Central memory CD8-positive, alpha-beta T cell (primary cell): ENCODE measurements around the gene UBE2QL1.

ENCODE experiments used
- ATAC-seq: fragments of 150-1000 bp; cut with Tn5 transposase; replicated peaks from 2 replicates; pipeline ENCODE4 v1.10.0; 2022; ENCODE audit warnings: mild to moderate bottlenecking, moderate FRiP score, moderate number of reproducible peaks; ENCODE audit not compliant: poor library complexity, severe bottlenecking; ENCODE audit errors: extremely low read depth
- DNase-seq, 2 donors: peaks; one replicate each; pipeline ENCODE4 v3.0.0; 2021; ENCODE audit warnings: low spot score in 2 of 2
- H3K27ac Mint-ChIP-seq: one replicate; pipeline ENCODE4 v1.8.0; 2022; ENCODE audit warnings: low read depth, mild to moderate bottlenecking, moderate library complexity, mixed read lengths
- H3K27me3 Mint-ChIP-seq: one replicate; pipeline ENCODE4 v1.8.0; 2022; ENCODE audit warnings: mixed read lengths
- H3K36me3 Mint-ChIP-seq: one replicate; pipeline ENCODE4 v1.8.0; 2022; ENCODE audit warnings: mild to moderate bottlenecking, moderate library complexity, mixed read lengths; ENCODE audit not compliant: insufficient read depth
- H3K4me1 Mint-ChIP-seq: one replicate; pipeline ENCODE4 v1.8.0; 2022; ENCODE audit warnings: mixed read lengths
- H3K4me3 Mint-ChIP-seq: one replicate; pipeline ENCODE4 v1.8.0; 2022; ENCODE audit warnings: mild to moderate bottlenecking, moderate library complexity, mixed read lengths
- H3K9me3 Mint-ChIP-seq: one replicate; pipeline ENCODE4 v1.8.0; 2022; ENCODE audit warnings: mixed read lengths

The UBE2QL1 gene

GRCh38 chr5:6491196-6491918 is 42.7 kb downstream of the UBE2QL1 start:
- no peak overlapping the region for H3K4me3 Mint-ChIP-seq
- H3K27ac Mint-ChIP-seq: no peak overlapping the region
- H3K27me3 Mint-ChIP-seq: peaks cover 64% of the 10 kb centered on the region
- H3K36me3 Mint-ChIP-seq: no peaks in the 10 kb centered on the region
- H3K4me1 Mint-ChIP-seq: no peaks in the 10 kb centered on the region
- no peaks in the 10 kb centered on the region for H3K9me3 Mint-ChIP-seq
- ATAC-seq (no peak), DNase-seq (no peak)

- Mint-ChIP-seq H3K27ac (no peak overlapping the region), H3K4me3 (no peak overlapping the region), H3K9me3 (no peaks in the 10 kb centered on the region), H3K4me1 (no peaks in the 10 kb centered on the region), H3K36me3 (no peaks in the 10 kb centered on the region), H3K27me3 (peaks cover 59% of the 10 kb centered on the region)
- no peak for DNase-seq
- no peak for ATAC-seq
Observed at GRCh38 chr5:6491919-6492290, 43.2 kb downstream of the UBE2QL1 start.

- Mint-ChIP-seq H3K4me1 (no peaks in the 10 kb centered on the region), H3K4me3 (no peak overlapping the region), H3K27me3 (peaks cover 49% of the 10 kb centered on the region), H3K27ac (no peak overlapping the region), H3K9me3 (no peaks in the 10 kb centered on the region), H3K36me3 (no peaks in the 10 kb centered on the region)
- DNase-seq (no peak), ATAC-seq (no peak)
Observed at GRCh38 chr5:6492934-6493333, 44.3 kb downstream of the UBE2QL1 start.

- Mint-ChIP-seq H3K4me3 (no peak overlapping the region), H3K27me3 (peaks cover 46% of the 10 kb centered on the region), H3K27ac (no peak overlapping the region), H3K9me3 (no peaks in the 10 kb centered on the region), H3K4me1 (no peaks in the 10 kb centered on the region), H3K36me3 (no peaks in the 10 kb centered on the region)
- ATAC-seq (no peak), DNase-seq (no peak)
Observed at GRCh38 chr5:6493681-6494454, 45.2 kb downstream of the UBE2QL1 start.

- no peaks in the 10 kb centered on the region for H3K36me3 Mint-ChIP-seq
- no peak overlapping the region for H3K27ac Mint-ChIP-seq
- ATAC-seq: no peak
- no peaks in the 10 kb centered on the region for H3K9me3 Mint-ChIP-seq
- H3K4me3 Mint-ChIP-seq: no peak overlapping the region
- H3K4me1 Mint-ChIP-seq: no peaks in the 10 kb centered on the region
- no peak for DNase-seq
- H3K27me3 Mint-ChIP-seq: peaks cover 43% of the 10 kb centered on the region
Observed at GRCh38 chr5:6494939-6495338, 46.3 kb downstream of the UBE2QL1 start.

GRCh38 chr5:6495433-6496206 is 47.0 kb downstream of the UBE2QL1 start:
- DNase-seq (no peak), ATAC-seq (no peak)
- Mint-ChIP-seq H3K27me3 (peaks cover 37% of the 10 kb centered on the region), H3K4me3 (no peak overlapping the region), H3K4me1 (no peaks in the 10 kb centered on the region), H3K27ac (no peak overlapping the region), H3K36me3 (no peaks in the 10 kb centered on the region), H3K9me3 (no peaks in the 10 kb centered on the region)

GRCh38 chr5:6496207-6496584 is 47.5 kb downstream of the UBE2QL1 start:
- Mint-ChIP-seq H3K27me3 (peaks cover 39% of the 10 kb centered on the region), H3K36me3 (no peaks in the 10 kb centered on the region), H3K4me1 (no peaks in the 10 kb centered on the region), H3K27ac (no peak overlapping the region), H3K9me3 (no peaks in the 10 kb centered on the region), H3K4me3 (no peak overlapping the region)
- DNase-seq (no peak), ATAC-seq (no peak)

- no peak overlapping the region for H3K27ac Mint-ChIP-seq
- no peaks in the 10 kb centered on the region for H3K4me1 Mint-ChIP-seq
- ATAC-seq: no peak
- H3K4me3 Mint-ChIP-seq: no peak overlapping the region
- no peaks in the 10 kb centered on the region for H3K9me3 Mint-ChIP-seq
- DNase-seq: no peak
- H3K36me3 Mint-ChIP-seq: no peaks in the 10 kb centered on the region
- peaks cover 39% of the 10 kb centered on the region for H3K27me3 Mint-ChIP-seq
Observed at GRCh38 chr5:6496636-6497035, 48.0 kb downstream of the UBE2QL1 start.

- DNase-seq (no peak), ATAC-seq (no peak)
- Mint-ChIP-seq H3K9me3 (no peaks in the 10 kb centered on the region), H3K36me3 (no peaks in the 10 kb centered on the region), H3K4me1 (no peaks in the 10 kb centered on the region), H3K27ac (no peak overlapping the region), H3K4me3 (no peak overlapping the region), H3K27me3 (peaks cover 35% of the 10 kb centered on the region)
Observed at GRCh38 chr5:6497262-6497661, 48.6 kb downstream of the UBE2QL1 start.

GRCh38 chr5:6498968-6499367 is 50.3 kb downstream of the UBE2QL1 start:
- H3K27ac Mint-ChIP-seq: no peak overlapping the region
- H3K4me3 Mint-ChIP-seq: no peak overlapping the region
- no peaks in the 10 kb centered on the region for H3K4me1 Mint-ChIP-seq
- H3K9me3 Mint-ChIP-seq: no peaks in the 10 kb centered on the region
- no peaks in the 10 kb centered on the region for H3K36me3 Mint-ChIP-seq
- ATAC-seq: no peak
- peaks cover 29% of the 10 kb centered on the region for H3K27me3 Mint-ChIP-seq
- no peak for DNase-seq

GRCh38 chr5:6501701-6502100 is 53.0 kb downstream of the UBE2QL1 start:
- Mint-ChIP-seq H3K27me3 (peaks cover 41% of the 10 kb centered on the region), H3K4me1 (no peaks in the 10 kb centered on the region), H3K27ac (no peak overlapping the region), H3K9me3 (no peaks in the 10 kb centered on the region), H3K36me3 (no peaks in the 10 kb centered on the region), H3K4me3 (no peak overlapping the region)
- DNase-seq (no peak), ATAC-seq (no peak)

GRCh38 chr5:6502421-6502820 is 53.8 kb downstream of the UBE2QL1 start:
- DNase-seq: no peak
- Mint-ChIP-seq H3K4me1 (no peaks in the 10 kb centered on the region), H3K27ac (no peak overlapping the region), H3K36me3 (no peaks in the 10 kb centered on the region), H3K9me3 (no peaks in the 10 kb centered on the region), H3K27me3 (peaks cover 48% of the 10 kb centered on the region), H3K4me3 (no peak overlapping the region)
- no peak for ATAC-seq

- Mint-ChIP-seq H3K9me3 (no peaks in the 10 kb centered on the region), H3K27me3 (peaks cover 57% of the 10 kb centered on the region), H3K4me3 (no peak overlapping the region), H3K27ac (no peak overlapping the region), H3K36me3 (no peaks in the 10 kb centered on the region), H3K4me1 (no peaks in the 10 kb centered on the region)
- no peak for ATAC-seq
- DNase-seq: no peak
Observed at GRCh38 chr5:6503342-6503741, 54.7 kb downstream of the UBE2QL1 start.
